OCI-LY7 (cell line): ENCODE data around the gene FAM181B. TPM values are rescaled to one million over a fixed set of nuclear protein-coding genes. Genes with fewer than 3 reads are reported as not detected.

Source experiments
- BruUV-seq: library from RNA; stranded (reverse); fragments of 400-500 nt; replicated peaks from 2 replicates; lab custom pipeline; 2021; lab: Mats Ljungman, UMichigan
- CTCF ChIA-PET: fragments of 300-600 bp; sonication (Branson Sonifier 250); formaldehyde crosslinking; loops from one replicate; lab custom pipeline; 2022; ENCODE audit warnings: antibody characterized with exemption; ENCODE audit not compliant: unreplicated experiment; lab: Charles Lee
- POLR2A ChIA-PET: fragments of 300-600 bp; sonication (Branson Sonifier 250); formaldehyde crosslinking; loops from one replicate; lab custom pipeline; 2022; ENCODE audit warnings: antibody characterized with exemption; lab: Charles Lee
- DNase-seq: peaks from one replicate; pipeline ENCODE4 v3.0.0-alpha.2; 2015; ENCODE audit warnings: low spot score
- H2AFZ ChIP-seq: fragments of 200-600 bp; sonication (generic), shearing (Covaris generic); 2 replicates; pipeline ENCODE4 v1.6.1; 2014; ENCODE audit warnings: mild to moderate bottlenecking, antibody characterized with exemption, low read length, moderate library complexity
- H3K27ac ChIP-seq: fragments of 200-600 bp; sonication (generic); 2 replicates; pipeline ENCODE4 v1.5.1; 2014; ENCODE audit warnings: mixed run types, low read depth, mild to moderate bottlenecking, moderate library complexity, low read length, inconsistent platforms; ENCODE audit not compliant: poor library complexity, severe bottlenecking
- H3K36me3 ChIP-seq: fragments of 200-600 bp; sonication (generic); 2 replicates; pipeline ENCODE4 v1.6.1; 2014; ENCODE audit warnings: mild to moderate bottlenecking, antibody characterized with exemption, low read length, moderate library complexity, mixed read lengths; ENCODE audit not compliant: insufficient read depth
- H3K4me1 ChIP-seq: fragments of 200-600 bp; sonication (generic); 2 replicates; pipeline ENCODE4 v1.5.1; 2014; ENCODE audit warnings: mild to moderate bottlenecking, low read length; ENCODE audit not compliant: insufficient read depth, poor library complexity, severe bottlenecking
- H3K4me2 ChIP-seq: fragments of 200-600 bp; sonication (generic); 2 replicates; pipeline ENCODE4 v1.6.1; 2014; ENCODE audit warnings: mild to moderate bottlenecking, low read length
- H3K4me3 ChIP-seq: fragments of 200-600 bp; sonication (generic); 2 replicates; pipeline ENCODE4 v1.5.1; 2014; ENCODE audit warnings: mild to moderate bottlenecking, low read depth, low read length; ENCODE audit not compliant: poor library complexity, severe bottlenecking
- H3K79me2 ChIP-seq: fragments of 200-600 bp; sonication (generic); 2 replicates; pipeline ENCODE4 v1.6.1; 2016; ENCODE audit warnings: low read depth, mild to moderate bottlenecking, low read length, moderate library complexity, mixed read lengths; ENCODE audit not compliant: insufficient read depth
- H3K9me2 ChIP-seq: fragments of 200-600 bp; sonication (generic); 2 replicates; pipeline ENCODE4 v1.6.1; 2016; ENCODE audit warnings: mild to moderate bottlenecking, low read length, mixed read lengths; ENCODE audit not compliant: insufficient read depth
- H3K9me3 ChIP-seq: fragments of 200-600 bp; sonication (generic); 2 replicates; pipeline ENCODE4 v1.6.1; 2014; ENCODE audit warnings: mild to moderate bottlenecking, mixed run types, low read length, mixed read lengths
- H4K20me1 ChIP-seq: fragments of 200-600 bp; sonication (generic); 2 replicates; pipeline ENCODE4 v1.6.1; 2014; ENCODE audit warnings: mild to moderate bottlenecking, antibody characterized with exemption, low read length, moderate library complexity, mixed read lengths; ENCODE audit not compliant: insufficient read depth
- CTCF ChIP-seq: fragments of 200-600 bp; sonication (generic); conservative IDR thresholded peaks from 2 replicates; pipeline ENCODE4 v1.5.1; 2014; ENCODE audit warnings: mild to moderate bottlenecking, antibody characterized with exemption, low read length, moderate library complexity, mixed read lengths
- EZH2phosphoT487 ChIP-seq: fragments of 200-600 bp; sonication (generic); IDR thresholded peaks from 2 replicates; pipeline ENCODE4 v1.6.1; 2018; ENCODE audit warnings: low read depth, borderline replicate concordance, mild to moderate bottlenecking, mixed run types, antibody characterized with exemption, low read length, moderate library complexity, mixed read lengths
- intact Hi-C: fragments of 100-400 bp; cut with micrococcal nuclease; formaldehyde crosslinking; loops from one replicate; pipeline ENCODE4 v1.10.0; 2022; ENCODE audit not compliant: unreplicated experiment
- total RNA-seq, 2 experiments: library from RNA; depleted of rRNA in 1 of 2; stranded (reverse); fragments of >200 nt in 1 of 2; shearing (Covaris generic) in 1 of 2; gene quantifications; 2 replicates each; pipeline ENCODE4 v1.2.3, GENCODE V29; 2014 to 2022

Gene FAM181B
- total RNA-seq, 2 experiments from 2014 or later, result not detected

GRCh38 chr11:82775218-82775617 lies 41.6 kb upstream of the FAM181B start:
- Histone ChIP-seq H3K9me3 (no peaks in the 10 kb centered on the region), H3K36me3 (no peaks in the 10 kb centered on the region), H3K4me1 (no peaks in the 10 kb centered on the region), H3K27ac (no peak overlapping the region), H2AFZ (peak overlapping the region; percentile 47; the same call in 1 of the 2 replicates), H3K79me2 (no peaks in the 10 kb centered on the region), H3K4me3 (no peak overlapping the region), H3K4me2 (no peak overlapping the region), H4K20me1 (no peaks in the 10 kb centered on the region), H3K9me2 (no peaks in the 10 kb centered on the region)
- BruUV-seq, result no TSS peak
- POLR2A ChIA-PET, result interaction anchor here (0.7 kb wide), 1 partner anchor 322 kb away, joined by 3 read pairs; no protein-coding TSS in a partner anchor
- TF ChIP-seq CTCF (no peak), EZH2phosphoT487 (no peak)
- intact Hi-C loops, result loop anchor here (1.0 to 10.0 kb wide), 3 partner anchors 57 to 1040 kb away; no protein-coding TSS in a partner anchor
- CTCF ChIA-PET, result no interaction called here
- no peak for DNase-seq

GRCh38 chr11:82771781-82772180 lies 38.1 kb upstream of the FAM181B start:
- intact Hi-C loops, result loop anchor here (10.0 kb wide), 1 partner anchor 1043 kb away; no protein-coding TSS in a partner anchor
- Histone ChIP-seq H3K4me3 (no peak overlapping the region), H3K9me3 (no peaks in the 10 kb centered on the region), H3K79me2 (no peaks in the 10 kb centered on the region), H3K27ac (no peak overlapping the region), H4K20me1 (no peaks in the 10 kb centered on the region), H2AFZ (no peak overlapping the region), H3K4me2 (no peak overlapping the region), H3K36me3 (no peaks in the 10 kb centered on the region), H3K9me2 (no peaks in the 10 kb centered on the region), H3K4me1 (no peaks in the 10 kb centered on the region)
- no peak for DNase-seq
- ChIA-PET POLR2A (no interaction called here), CTCF (no interaction called here)
- no TSS peak for BruUV-seq
- TF ChIP-seq EZH2phosphoT487 (no peak), CTCF (no peak)

GRCh38 chr11:82767123-82767522 lies 33.5 kb upstream of the FAM181B start:
- Histone ChIP-seq H4K20me1 (no peaks in the 10 kb centered on the region), H3K27ac (no peak overlapping the region), H3K79me2 (no peaks in the 10 kb centered on the region), H3K9me2 (no peaks in the 10 kb centered on the region), H3K4me2 (no peak overlapping the region), H3K4me1 (no peaks in the 10 kb centered on the region), H3K4me3 (no peak overlapping the region), H3K9me3 (no peaks in the 10 kb centered on the region), H2AFZ (no peak overlapping the region), H3K36me3 (no peaks in the 10 kb centered on the region)
- TF ChIP-seq CTCF (no peak), EZH2phosphoT487 (no peak)
- no peak for DNase-seq
- CTCF ChIA-PET, result no interaction called here
- POLR2A ChIA-PET, result interaction anchor here (1.0 to 1.3 kb wide), 2 partner anchors 44 to 66 kb away, joined by 3 to 4 read pairs; no protein-coding TSS in a partner anchor
- intact Hi-C loops, result no loop called here
- no TSS peak for BruUV-seq
